ENCODE measurements around the gene CFAP99. TPM values are rescaled to one million over a fixed set of nuclear protein-coding genes. Genes with fewer than 3 reads are reported as not detected.

CFAP99 gene
- total and polyA plus RNA-seq, 2 experiments from 2014 or later = not detected

- H3K27ac Mint-ChIP-seq = no peak overlapping the region
- ATAC-seq (no peak), DNase-seq (ENCODE audit: low spot score) (no peak)
- Histone ChIP-seq H3K4me3 (no peak overlapping the region), H3K27ac (ENCODE audit: low read depth) (no peak overlapping the region), H3K27me3 (ENCODE audit: insufficient read depth) (no peaks in the 10 kb centered on the region), H3K79me2 (replicated peaks; ENCODE audit: insufficient read depth) (no peaks in the 10 kb centered on the region), H3K9me2 (ENCODE audit: insufficient read depth) (peaks cover 13% of the 10 kb centered on the region; the same call in 1 of the 2 replicates), H3K36me3 (ENCODE audit: insufficient read depth) (no peaks in the 10 kb centered on the region), H4K20me1 (replicated peaks; ENCODE audit: insufficient read depth) (no peaks in the 10 kb centered on the region), H3K4me2 (no peak overlapping the region), H3K4me1 (ENCODE audit: insufficient read depth) (no peaks in the 10 kb centered on the region), H3F3A (replicated peaks; ENCODE audit: low read depth) (no peaks in the 10 kb centered on the region), H2AFZ (no peak overlapping the region)
- no peak overlapping the region for H3K4me3 Mint-ChIP-seq
- H3K27me3 Mint-ChIP-seq (ENCODE audit: insufficient read depth, low read depth, poor library complexity) = peaks cover 11% of the 10 kb centered on the region
- peaks cover 2% of the 10 kb centered on the region; the same call in 2 of the 3 replicates for H3K4me1 Mint-ChIP-seq
- H3K36me3 Mint-ChIP-seq (ENCODE audit: low read depth) = no peaks in the 10 kb centered on the region
- TF ChIP-seq CTCF (conservative IDR thresholded peaks at IDR 0.05; ENCODE audit: low read depth in 2 of 2) (no peak), EZH2 (IDR thresholded peaks at IDR 0.05; ENCODE audit: low read depth, unreplicated experiment) (no peak), REST (IDR thresholded peaks at IDR 0.05; ENCODE audit: unreplicated experiment) (no peak), ETS1 (IDR thresholded peaks at IDR 0.05) (no peak), CREB1 (CRISPR knock-in tag; IDR thresholded peaks at IDR 0.05; ENCODE audit: low read depth) (no peak), ZNF462 (CRISPR knock-in tag; IDR thresholded peaks at IDR 0.05) (no peak), ZNF114 (CRISPR knock-in tag; IDR thresholded peaks at IDR 0.05) (no peak), ZNF331 (CRISPR knock-in tag; IDR thresholded peaks at IDR 0.05; ENCODE audit: low read depth) (no peak), POLR2AphosphoS5 (IDR thresholded peaks at IDR 0.05; ENCODE audit: low read depth) (no peak), STAT1 (IDR thresholded peaks at IDR 0.05; ENCODE audit: unreplicated experiment) (no peak), EZH2phosphoT487 (IDR thresholded peaks at IDR 0.05; ENCODE audit: unreplicated experiment) (no peak), NANOG (IDR thresholded peaks at IDR 0.05; ENCODE audit: borderline replicate concordance) (no peak), JUNB (IDR thresholded peaks at IDR 0.05; ENCODE audit: unreplicated experiment) (no peak)
- H3K9me3 Mint-ChIP-seq = no peaks in the 10 kb centered on the region
Observed at GRCh38 chr4:2443061-2443730, 24.4 kb downstream of the CFAP99 start.

Measured in GM23338 (cell line).